ENCODE results near the gene LZTFL1. TPM values are rescaled to one million over a fixed set of nuclear protein-coding genes. Genes with fewer than 3 reads are reported as not detected.

Gene LZTFL1
- polyA plus RNA-seq, 1 experiment: 32.4 TPM

DNA sequence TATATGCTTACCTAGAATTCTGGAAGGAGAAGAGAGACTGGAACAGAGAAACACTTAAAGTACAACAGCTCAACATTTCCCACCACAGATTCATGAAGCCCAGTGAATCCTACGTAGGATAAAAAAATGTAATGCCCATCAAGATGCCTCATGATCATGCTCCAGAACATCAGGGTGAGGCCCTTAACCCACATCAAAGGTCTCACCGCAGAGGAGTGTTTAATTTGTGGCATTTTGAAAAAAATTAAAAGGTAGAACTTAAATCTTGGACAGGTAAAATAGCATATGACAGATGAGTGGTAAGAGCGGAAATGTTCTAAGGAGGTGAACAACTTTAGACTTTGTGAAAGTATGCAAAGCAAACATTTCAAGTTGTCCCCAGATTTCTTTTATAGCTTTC is 35.8 kb downstream of the LZTFL1 start:
- POLR2A ChIA-PET: no interaction called here
- no peaks in the 10 kb centered on the region for H3K9me3 ChIP-seq (ENCODE audit: control insufficient read depth, insufficient read depth, low read length)
- H3K27me3 ChIP-seq (ENCODE audit: control insufficient read depth, insufficient read depth, low read length): peaks cover 14% of the 10 kb centered on the region
- DNase-seq (ENCODE audit: low read depth, low spot score): no peak
- H3K4me3 ChIP-seq (ENCODE audit: low read depth, low read length): no peak overlapping the region
- no peak for TF ChIP-seq CTCF (IDR thresholded peaks at IDR 0.05; ENCODE audit: low read depth, low read length)
- H3K27ac ChIP-seq (ENCODE audit: low read depth, low read length): no peak overlapping the region
- CTCF ChIA-PET: no interaction called here

DNA sequence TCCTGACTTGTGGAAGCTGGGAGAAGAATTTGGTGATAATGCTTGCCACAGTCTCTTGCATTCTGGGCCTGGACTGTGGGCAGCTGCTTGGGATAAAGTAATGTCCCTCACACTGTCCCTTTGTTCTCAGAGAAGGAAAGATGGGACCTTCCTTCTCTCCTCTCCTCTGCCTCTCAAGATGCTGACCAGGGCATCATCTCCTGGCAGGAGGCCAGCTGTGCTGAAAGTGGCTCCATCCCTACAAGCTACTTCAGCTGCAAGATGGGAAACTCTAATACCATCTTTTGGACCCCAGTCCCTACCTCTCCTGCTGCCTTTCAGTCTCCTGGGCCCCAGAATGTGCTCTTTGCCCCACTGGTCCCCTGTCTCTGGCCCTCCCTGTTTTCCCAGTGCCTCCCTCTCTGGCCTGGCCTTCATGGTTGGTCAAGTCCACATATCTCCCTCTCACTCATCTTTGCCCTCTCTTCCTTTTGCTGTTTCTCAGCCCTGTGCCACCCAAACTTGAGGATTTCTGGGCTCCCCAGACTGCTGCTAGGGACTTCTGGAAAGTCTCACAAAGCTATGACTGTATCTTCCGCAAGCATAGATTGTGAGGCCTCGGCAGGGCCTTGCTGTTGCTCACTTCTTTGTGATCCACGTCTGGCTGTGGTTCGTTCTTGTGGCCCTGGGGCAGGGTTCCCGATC is 38.5 kb downstream of the LZTFL1 start:
- DNase-seq (ENCODE audit: low read depth, low spot score): no peak
- H3K9me3 ChIP-seq (ENCODE audit: control insufficient read depth, insufficient read depth, low read length): no peaks in the 10 kb centered on the region
- ChIA-PET CTCF (no interaction called here), POLR2A (no interaction called here)
- H3K4me3 ChIP-seq (ENCODE audit: low read depth, low read length): no peak overlapping the region
- H3K27me3 ChIP-seq (ENCODE audit: control insufficient read depth, insufficient read depth, low read length): peaks cover 33% of the 10 kb centered on the region
- TF ChIP-seq CTCF (IDR thresholded peaks at IDR 0.05; ENCODE audit: low read depth, low read length): no peak
- no peak overlapping the region for H3K27ac ChIP-seq (ENCODE audit: low read depth, low read length)

- Histone ChIP-seq H3K27ac (ENCODE audit: low read depth, low read length) (no peak overlapping the region), H3K4me3 (ENCODE audit: low read depth, low read length) (no peak overlapping the region), H3K9me3 (ENCODE audit: control insufficient read depth, insufficient read depth, low read length) (no peaks in the 10 kb centered on the region), H3K27me3 (ENCODE audit: control insufficient read depth, insufficient read depth, low read length) (peaks cover 46% of the 10 kb centered on the region)
- ChIA-PET CTCF (no interaction called here), POLR2A (no interaction called here)
- no peak for DNase-seq (ENCODE audit: low read depth, low spot score)
- TF ChIP-seq CTCF (IDR thresholded peaks at IDR 0.05; ENCODE audit: low read depth, low read length): no peak
Measured at GRCh38 chr3:45802146-45802545, 39.8 kb downstream of the LZTFL1 start.

DNA sequence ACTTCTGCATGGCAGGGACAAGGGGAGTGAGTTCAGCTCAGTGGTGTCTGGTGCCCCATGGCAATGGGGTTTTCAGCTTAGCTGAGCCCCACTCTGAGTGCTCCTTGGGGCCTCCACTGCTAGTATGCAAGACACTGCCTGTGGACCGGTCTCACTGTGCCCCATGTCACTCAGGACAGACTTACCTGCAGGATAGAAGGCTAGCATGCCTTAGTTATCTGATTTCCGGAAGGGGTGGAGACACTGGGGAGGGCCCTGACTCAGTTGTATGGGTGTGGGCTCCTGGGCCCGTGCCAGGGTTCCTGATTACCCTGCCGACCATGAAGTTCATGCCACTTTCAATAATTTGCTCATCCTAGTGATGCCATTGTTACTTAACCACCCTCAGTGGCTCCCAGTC is 41.3 kb downstream of the LZTFL1 start:
- POLR2A ChIA-PET: no interaction called here
- Histone ChIP-seq H3K27me3 (ENCODE audit: control insufficient read depth, insufficient read depth, low read length) (peaks cover 60% of the 10 kb centered on the region), H3K27ac (ENCODE audit: low read depth, low read length) (no peak overlapping the region), H3K9me3 (ENCODE audit: control insufficient read depth, insufficient read depth, low read length) (peaks cover 4% of the 10 kb centered on the region; the same call in 1 of the 2 replicates), H3K4me3 (ENCODE audit: low read depth, low read length) (no peak overlapping the region)
- DNase-seq (ENCODE audit: low read depth, low spot score): no peak
- no peak for TF ChIP-seq CTCF (IDR thresholded peaks at IDR 0.05; ENCODE audit: low read depth, low read length)
- CTCF ChIA-PET: no interaction called here

DNA sequence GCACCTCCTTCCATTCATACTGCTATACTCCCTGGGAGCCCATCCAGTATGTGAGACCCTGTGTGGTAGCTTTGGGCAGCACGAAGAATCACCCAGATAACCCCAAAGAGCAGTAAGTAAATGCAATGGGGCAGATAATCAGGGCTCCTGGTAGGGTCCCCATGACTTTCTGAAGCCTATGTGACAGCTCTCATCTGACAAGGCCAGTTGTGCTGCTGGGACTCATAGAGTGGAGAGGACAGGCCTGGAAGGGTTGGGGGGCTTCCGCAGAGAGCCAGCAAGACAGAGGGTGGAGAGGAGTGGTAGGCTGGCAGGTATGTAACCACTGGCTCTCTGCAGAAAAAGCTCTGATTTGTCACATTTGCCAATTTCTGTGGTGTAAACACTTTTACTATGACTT is 42.3 kb downstream of the LZTFL1 start:
- no peak for TF ChIP-seq CTCF (IDR thresholded peaks at IDR 0.05; ENCODE audit: low read depth, low read length)
- ChIA-PET CTCF (no interaction called here), POLR2A (no interaction called here)
- H3K4me3 ChIP-seq (ENCODE audit: low read depth, low read length): no peak overlapping the region
- H3K27me3 ChIP-seq (ENCODE audit: control insufficient read depth, insufficient read depth, low read length): peaks cover 70% of the 10 kb centered on the region
- H3K27ac ChIP-seq (ENCODE audit: low read depth, low read length): no peak overlapping the region
- no peak for DNase-seq (ENCODE audit: low read depth, low spot score)
- H3K9me3 ChIP-seq (ENCODE audit: control insufficient read depth, insufficient read depth, low read length): peaks cover 4% of the 10 kb centered on the region; the same call in 1 of the 2 replicates

Measured in AG04450 (cell line).